ENCODE measurements around the gene USF3.

DNA sequence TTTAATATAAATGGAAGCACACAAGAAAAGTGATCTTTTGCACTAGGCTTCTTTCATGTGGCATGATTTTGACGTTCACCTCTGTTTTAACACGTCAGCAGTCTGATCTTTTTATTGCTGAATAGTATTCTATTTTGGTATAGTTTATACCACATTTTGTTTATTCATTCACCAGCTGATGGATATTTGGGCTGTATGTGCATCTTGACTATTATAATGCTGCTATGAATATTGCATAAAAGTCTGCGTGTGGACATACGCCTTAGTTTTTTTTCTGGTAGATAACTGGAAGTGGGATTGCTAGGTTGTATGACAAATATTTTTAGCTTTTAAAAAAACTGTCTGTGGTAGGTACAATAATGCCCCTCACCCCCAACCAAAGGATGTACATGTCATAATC, 35.3 kb upstream of the USF3 start:
- TF ChIP-seq, protein P1, sequence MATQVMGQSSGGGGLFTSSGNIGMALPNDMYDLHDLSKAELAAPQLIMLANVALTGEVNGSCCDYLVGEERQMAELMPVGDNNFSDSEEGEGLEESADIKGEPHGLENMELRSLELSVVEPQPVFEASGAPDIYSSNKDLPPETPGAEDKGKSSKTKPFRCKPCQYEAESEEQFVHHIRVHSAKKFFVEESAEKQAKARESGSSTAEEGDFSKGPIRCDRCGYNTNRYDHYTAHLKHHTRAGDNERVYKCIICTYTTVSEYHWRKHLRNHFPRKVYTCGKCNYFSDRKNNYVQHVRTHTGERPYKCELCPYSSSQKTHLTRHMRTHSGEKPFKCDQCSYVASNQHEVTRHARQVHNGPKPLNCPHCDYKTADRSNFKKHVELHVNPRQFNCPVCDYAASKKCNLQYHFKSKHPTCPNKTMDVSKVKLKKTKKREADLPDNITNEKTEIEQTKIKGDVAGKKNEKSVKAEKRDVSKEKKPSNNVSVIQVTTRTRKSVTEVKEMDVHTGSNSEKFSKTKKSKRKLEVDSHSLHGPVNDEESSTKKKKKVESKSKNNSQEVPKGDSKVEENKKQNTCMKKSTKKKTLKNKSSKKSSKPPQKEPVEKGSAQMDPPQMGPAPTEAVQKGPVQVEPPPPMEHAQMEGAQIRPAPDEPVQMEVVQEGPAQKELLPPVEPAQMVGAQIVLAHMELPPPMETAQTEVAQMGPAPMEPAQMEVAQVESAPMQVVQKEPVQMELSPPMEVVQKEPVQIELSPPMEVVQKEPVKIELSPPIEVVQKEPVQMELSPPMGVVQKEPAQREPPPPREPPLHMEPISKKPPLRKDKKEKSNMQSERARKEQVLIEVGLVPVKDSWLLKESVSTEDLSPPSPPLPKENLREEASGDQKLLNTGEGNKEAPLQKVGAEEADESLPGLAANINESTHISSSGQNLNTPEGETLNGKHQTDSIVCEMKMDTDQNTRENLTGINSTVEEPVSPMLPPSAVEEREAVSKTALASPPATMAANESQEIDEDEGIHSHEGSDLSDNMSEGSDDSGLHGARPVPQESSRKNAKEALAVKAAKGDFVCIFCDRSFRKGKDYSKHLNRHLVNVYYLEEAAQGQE (IDR thresholded peaks at IDR 0.05; ENCODE audit: low read depth): no peak
- TF ChIP-seq EP300 (IDR thresholded peaks at IDR 0.05; ENCODE audit: borderline replicate concordance) (no peak), TAF1 (IDR thresholded peaks at IDR 0.05; ENCODE audit: low read depth) (no peak), EGR1 (IDR thresholded peaks at IDR 0.05) (no peak), CEBPB (IDR thresholded peaks at IDR 0.05) (no peak), YY1 (IDR thresholded peaks at IDR 0.05; ENCODE audit: low read depth) (no peak)

Measured in Ishikawa (cell line).